ENCODE measurements around the gene VSIG8. TPM values are rescaled to one million over a fixed set of nuclear protein-coding genes. Genes with fewer than 3 reads are reported as not detected.

VSIG8 gene
- total RNA-seq, 1 experiment from 2014 or later = not detected

- Mint-ChIP-seq H3K27ac (ENCODE audit: unreplicated experiment) (no peak overlapping the region), H3K4me3 (ENCODE audit: low read depth, unreplicated experiment) (no peak overlapping the region), H3K9me3 (ENCODE audit: low read depth, unreplicated experiment) (no peaks in the 10 kb centered on the region), H3K36me3 (ENCODE audit: insufficient read depth, unreplicated experiment) (peaks cover 13% of the 10 kb centered on the region), H3K4me1 (ENCODE audit: low read depth, unreplicated experiment) (peaks cover 11% of the 10 kb centered on the region), H3K27me3 (ENCODE audit: unreplicated experiment) (peaks cover 29% of the 10 kb centered on the region)
- CTCF ChIA-PET = no interaction called here
- no peak for DNase-seq
- intact Hi-C loops (cut with micrococcal nuclease; ENCODE audit: unreplicated experiment) = no loop called here
- TF ChIP-seq CTCF (IDR thresholded peaks at IDR 0.05; ENCODE audit: unreplicated experiment) = no peak
- no TSS peak for BruUV-seq (replicated peaks)
Observed at GRCh38 chr1:159857889-159858288, 4.6 kb downstream of the VSIG8 start.

GRCh38 chr1:159856576-159856975 is 5.9 kb downstream of the VSIG8 start:
- Mint-ChIP-seq H3K27ac (ENCODE audit: unreplicated experiment) (no peak overlapping the region), H3K4me3 (ENCODE audit: low read depth, unreplicated experiment) (no peak overlapping the region), H3K4me1 (ENCODE audit: low read depth, unreplicated experiment) (peaks cover 11% of the 10 kb centered on the region), H3K9me3 (ENCODE audit: low read depth, unreplicated experiment) (no peaks in the 10 kb centered on the region), H3K27me3 (ENCODE audit: unreplicated experiment) (peaks cover 23% of the 10 kb centered on the region), H3K36me3 (ENCODE audit: insufficient read depth, unreplicated experiment) (peaks cover 13% of the 10 kb centered on the region)
- DNase-seq = no peak
- no peak for TF ChIP-seq CTCF (IDR thresholded peaks at IDR 0.05; ENCODE audit: unreplicated experiment)
- intact Hi-C loops (cut with micrococcal nuclease; ENCODE audit: unreplicated experiment) = no loop called here
- CTCF ChIA-PET = interaction anchor here (1.0 to 1.5 kb wide), 2 partner anchors 27 to 32 kb away, joined by 3 read pairs; no protein-coding TSS in a partner anchor
- no TSS peak for BruUV-seq (replicated peaks)

- Mint-ChIP-seq H3K36me3 (ENCODE audit: insufficient read depth, unreplicated experiment) (peaks cover 13% of the 10 kb centered on the region), H3K4me1 (ENCODE audit: low read depth, unreplicated experiment) (peaks cover 11% of the 10 kb centered on the region), H3K4me3 (ENCODE audit: low read depth, unreplicated experiment) (peak overlapping the region; percentile 69), H3K27me3 (ENCODE audit: unreplicated experiment) (peaks cover 14% of the 10 kb centered on the region), H3K27ac (ENCODE audit: unreplicated experiment) (peak overlapping the region; percentile 9), H3K9me3 (ENCODE audit: low read depth, unreplicated experiment) (no peaks in the 10 kb centered on the region)
- TF ChIP-seq CTCF (IDR thresholded peaks at IDR 0.05; ENCODE audit: unreplicated experiment) = no peak
- intact Hi-C loops (cut with micrococcal nuclease; ENCODE audit: unreplicated experiment) = loop anchor here (2.0 kb wide), 1 partner anchor 35 kb away; no protein-coding TSS in a partner anchor
- DNase-seq = no peak
- CTCF ChIA-PET = interaction anchor here (1.0 kb wide), 1 partner anchor 26 kb away, joined by 3 read pairs; no protein-coding TSS in a partner anchor
- no TSS peak for BruUV-seq (replicated peaks)
Observed at GRCh38 chr1:159855709-159856108, 6.7 kb downstream of the VSIG8 start.

- DNase-seq = peak; percentile 84
- Mint-ChIP-seq H3K27me3 (ENCODE audit: unreplicated experiment) (peaks cover 4% of the 10 kb centered on the region), H3K9me3 (ENCODE audit: low read depth, unreplicated experiment) (no peaks in the 10 kb centered on the region), H3K36me3 (ENCODE audit: insufficient read depth, unreplicated experiment) (peaks cover 13% of the 10 kb centered on the region), H3K4me3 (ENCODE audit: low read depth, unreplicated experiment) (peak overlapping the region; percentile 69), H3K4me1 (ENCODE audit: low read depth, unreplicated experiment) (peaks cover 11% of the 10 kb centered on the region), H3K27ac (ENCODE audit: unreplicated experiment) (peak overlapping the region; percentile 9)
- intact Hi-C loops (cut with micrococcal nuclease; ENCODE audit: unreplicated experiment) = loop anchor here (2.0 kb wide), 1 partner anchor 36 kb away; no protein-coding TSS in a partner anchor
- TF ChIP-seq CTCF (IDR thresholded peaks at IDR 0.05; ENCODE audit: unreplicated experiment) = no peak
- CTCF ChIA-PET = no interaction called here
- BruUV-seq (replicated peaks) = no TSS peak
Observed at GRCh38 chr1:159854693-159855192, 7.7 kb downstream of the VSIG8 start.

Measured in Calu3 (cell line).